Choroid plexus epithelial cell (primary cell): Measurements from ENCODE around the gene STOML1.
A peak's percentile ranks its signal among the peaks of the same experiment; 100 is the strongest.

ENCODE experiments used
- DNase-seq: peaks from one replicate; pipeline ENCODE4 v3.0.0-alpha.2; 2010; ENCODE audit warnings: low read depth
- H3K4me3 ChIP-seq: 2 replicates; pipeline ENCODE4 v1.5.1; 2011; ENCODE audit warnings: low read depth, mild to moderate bottlenecking, control low read depth, low read length, moderate library complexity
- TF ChIP-seq, protein P1 (sequence below): conservative IDR thresholded peaks from 2 replicates; pipeline ENCODE4 v1.5.1; 2011; ENCODE audit warnings: low read depth, mild to moderate bottlenecking, control low read depth, inconsistent platforms, low read length, moderate library complexity

Gene STOML1

DNA sequence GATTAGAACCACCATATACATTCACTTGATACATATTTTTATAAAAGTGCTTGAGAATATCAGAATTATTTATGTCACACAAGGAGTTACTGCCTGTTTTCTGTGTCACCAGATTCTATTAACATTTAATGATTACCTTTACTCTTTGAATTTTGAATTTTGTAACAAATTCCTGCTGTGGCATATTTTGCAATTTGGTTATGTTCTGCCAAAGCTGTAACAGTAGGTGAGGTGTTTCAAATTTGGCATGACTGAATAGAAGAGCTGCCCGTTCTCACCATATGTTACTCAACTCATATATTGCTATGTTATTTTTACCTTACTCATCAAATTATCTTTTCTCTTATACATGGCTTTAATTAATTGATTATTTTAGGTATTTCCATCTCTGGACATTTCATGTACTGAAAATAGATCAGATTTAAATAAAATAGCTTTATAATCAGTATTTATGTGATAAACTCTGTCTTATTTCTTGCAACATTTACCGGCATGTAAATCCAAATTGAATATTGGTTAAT is 21.3 kb upstream of the STOML1 start:
- TF ChIP-seq, protein P1, sequence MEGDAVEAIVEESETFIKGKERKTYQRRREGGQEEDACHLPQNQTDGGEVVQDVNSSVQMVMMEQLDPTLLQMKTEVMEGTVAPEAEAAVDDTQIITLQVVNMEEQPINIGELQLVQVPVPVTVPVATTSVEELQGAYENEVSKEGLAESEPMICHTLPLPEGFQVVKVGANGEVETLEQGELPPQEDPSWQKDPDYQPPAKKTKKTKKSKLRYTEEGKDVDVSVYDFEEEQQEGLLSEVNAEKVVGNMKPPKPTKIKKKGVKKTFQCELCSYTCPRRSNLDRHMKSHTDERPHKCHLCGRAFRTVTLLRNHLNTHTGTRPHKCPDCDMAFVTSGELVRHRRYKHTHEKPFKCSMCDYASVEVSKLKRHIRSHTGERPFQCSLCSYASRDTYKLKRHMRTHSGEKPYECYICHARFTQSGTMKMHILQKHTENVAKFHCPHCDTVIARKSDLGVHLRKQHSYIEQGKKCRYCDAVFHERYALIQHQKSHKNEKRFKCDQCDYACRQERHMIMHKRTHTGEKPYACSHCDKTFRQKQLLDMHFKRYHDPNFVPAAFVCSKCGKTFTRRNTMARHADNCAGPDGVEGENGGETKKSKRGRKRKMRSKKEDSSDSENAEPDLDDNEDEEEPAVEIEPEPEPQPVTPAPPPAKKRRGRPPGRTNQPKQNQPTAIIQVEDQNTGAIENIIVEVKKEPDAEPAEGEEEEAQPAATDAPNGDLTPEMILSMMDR, result no peak
- DNase-seq, result no peak
- H3K4me3 ChIP-seq, result no peak overlapping the region

DNA sequence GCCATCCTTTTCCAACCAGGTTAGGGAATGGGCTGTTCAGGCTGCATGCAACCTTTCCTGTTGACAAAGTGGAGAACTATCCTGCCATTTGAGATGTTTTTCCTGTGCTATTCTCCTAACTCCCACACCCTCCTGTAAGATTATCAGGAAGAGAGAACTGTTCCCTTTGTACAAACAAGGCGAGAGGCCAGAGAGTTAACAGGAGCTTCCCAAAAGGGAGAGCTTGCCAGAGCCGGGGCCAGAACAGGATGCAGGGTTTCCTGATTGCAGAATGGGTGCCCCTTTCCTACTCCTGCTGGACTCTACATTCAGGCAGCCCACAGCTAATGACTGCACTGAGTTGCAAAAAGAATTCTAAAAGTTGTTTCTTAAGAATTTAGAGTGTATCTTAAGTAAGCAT is 19.5 kb upstream of the STOML1 start:
- DNase-seq, result peak; percentile 34
- TF ChIP-seq, protein P1, result no peak
- no peak overlapping the region for H3K4me3 ChIP-seq

DNA sequence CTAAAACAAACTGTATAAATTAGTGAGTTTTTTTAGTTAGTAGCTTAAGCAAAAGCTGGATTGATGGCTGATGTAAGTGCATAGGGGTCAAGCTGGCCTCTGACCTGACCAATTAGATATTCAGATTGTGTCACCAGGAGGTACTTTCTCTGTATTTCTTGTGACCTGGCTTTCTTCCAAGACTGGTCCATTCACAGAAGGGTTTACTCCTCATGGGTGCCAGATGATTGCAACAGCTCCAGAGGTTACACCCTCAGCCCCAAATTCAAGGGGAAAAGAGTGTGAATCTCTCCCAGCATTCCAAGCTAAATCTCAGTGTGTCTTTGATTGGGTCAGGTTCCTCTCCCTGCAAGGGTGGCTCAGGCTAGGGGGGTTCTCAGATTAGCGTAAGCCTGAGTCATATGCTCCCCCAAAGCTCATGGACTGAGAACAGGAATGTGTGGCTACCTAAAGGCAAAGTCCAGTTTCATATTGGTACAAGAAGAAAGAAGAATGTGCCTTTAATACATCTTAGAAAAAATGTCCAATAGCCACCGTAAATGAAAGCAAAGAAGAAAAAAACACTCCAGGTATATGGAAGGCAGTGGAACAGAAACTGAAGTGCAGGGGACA is 18.9 kb upstream of the STOML1 start:
- DNase-seq, result peak; percentile 51
- TF ChIP-seq, protein P1, result no peak
- H3K4me3 ChIP-seq, result no peak overlapping the region

DNA sequence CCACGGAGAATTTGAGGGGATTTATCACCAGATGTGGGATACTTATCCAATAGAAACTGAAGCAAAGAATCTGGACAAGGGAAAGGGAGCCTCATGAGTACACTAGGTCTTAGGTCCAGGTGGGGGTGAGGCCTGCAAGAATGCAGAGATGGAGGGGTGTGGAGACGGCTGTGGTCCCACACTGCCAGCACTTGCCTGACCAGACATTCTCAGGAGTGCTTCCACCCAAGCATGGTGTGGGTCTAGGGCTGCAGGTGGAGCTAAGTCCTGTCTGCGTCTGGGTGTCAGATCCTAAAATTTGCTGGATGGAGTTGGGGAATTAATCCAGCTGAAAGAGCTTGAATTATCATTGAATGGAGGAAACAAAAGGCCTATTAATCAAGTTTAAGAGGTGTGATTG is 16.8 kb upstream of the STOML1 start:
- TF ChIP-seq, protein P1, result no peak
- H3K4me3 ChIP-seq, result no peak overlapping the region
- no peak for DNase-seq

DNA sequence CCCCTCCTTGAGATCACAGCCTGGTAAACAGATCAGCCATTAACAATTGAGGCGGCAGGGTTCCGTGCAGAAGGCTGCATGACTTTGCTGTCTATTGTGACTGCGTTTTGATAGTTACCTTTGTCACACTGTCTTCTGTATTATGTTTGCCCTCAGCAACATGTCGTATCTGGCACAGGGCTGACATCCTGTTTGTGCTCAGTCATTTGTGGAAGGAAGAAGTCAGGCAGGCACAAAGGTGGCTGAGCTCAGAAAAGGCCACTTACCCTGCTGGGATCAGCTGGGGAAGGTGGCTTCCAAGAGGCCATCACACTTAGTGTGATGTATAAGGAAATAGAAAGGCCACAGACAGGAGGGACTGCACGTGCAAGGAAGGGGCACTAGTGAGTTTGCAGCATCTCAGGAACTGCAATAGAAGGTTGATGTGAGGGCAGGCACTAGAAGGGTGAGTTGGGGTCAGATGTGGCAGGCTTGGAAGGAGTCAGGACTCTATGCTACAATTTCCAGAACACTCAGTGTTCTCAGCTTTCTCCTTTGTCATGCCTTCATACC is 15.8 kb upstream of the STOML1 start:
- DNase-seq, result no peak
- H3K4me3 ChIP-seq, result no peak overlapping the region
- TF ChIP-seq, protein P1, result no peak

DNA sequence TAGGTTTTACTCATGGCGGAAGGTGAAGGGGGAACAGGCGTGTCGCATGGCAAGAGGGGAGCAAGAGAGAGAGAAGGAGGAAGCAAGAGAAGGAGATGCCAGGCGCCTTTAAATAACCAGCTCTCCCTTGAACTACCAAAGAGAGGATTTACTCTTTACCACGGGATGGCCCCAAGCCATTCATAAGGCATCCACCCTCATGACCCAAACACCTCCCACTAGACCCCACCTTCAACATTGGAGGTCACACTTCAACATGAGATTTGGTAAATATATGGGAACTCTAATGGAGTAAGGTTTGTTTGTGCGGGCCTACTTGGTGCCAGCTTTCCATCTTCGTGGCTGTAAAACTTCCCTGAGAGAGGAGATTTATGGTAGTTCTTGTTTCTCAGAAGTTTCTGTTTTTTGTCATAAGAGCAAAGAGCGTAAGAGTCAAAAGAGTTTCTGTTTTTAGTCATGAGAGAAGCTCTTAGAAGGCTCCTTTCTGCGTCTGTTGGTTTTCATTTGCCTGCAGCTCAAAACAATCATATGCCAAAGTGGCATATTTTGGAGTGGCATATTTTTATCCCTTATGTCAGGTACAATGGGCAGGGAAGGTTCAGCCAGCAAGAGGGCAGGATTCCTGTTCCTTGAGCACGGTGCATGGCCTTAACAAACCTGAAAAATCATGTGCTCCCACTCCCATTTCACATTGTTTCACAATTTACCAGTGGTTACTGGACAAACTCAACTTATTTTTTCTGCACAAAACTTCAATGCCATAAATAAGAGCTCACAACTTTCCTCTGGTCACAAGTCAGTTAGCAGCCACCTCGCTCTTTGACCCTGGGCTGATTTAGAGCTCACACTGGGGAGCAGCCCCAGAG is 14.9 kb upstream of the STOML1 start:
- H3K4me3 ChIP-seq, result no peak overlapping the region
- TF ChIP-seq, protein P1, result no peak
- DNase-seq, result no peak
